Measurements from ENCODE around the gene RYR3.

RYR3 gene

DNA sequence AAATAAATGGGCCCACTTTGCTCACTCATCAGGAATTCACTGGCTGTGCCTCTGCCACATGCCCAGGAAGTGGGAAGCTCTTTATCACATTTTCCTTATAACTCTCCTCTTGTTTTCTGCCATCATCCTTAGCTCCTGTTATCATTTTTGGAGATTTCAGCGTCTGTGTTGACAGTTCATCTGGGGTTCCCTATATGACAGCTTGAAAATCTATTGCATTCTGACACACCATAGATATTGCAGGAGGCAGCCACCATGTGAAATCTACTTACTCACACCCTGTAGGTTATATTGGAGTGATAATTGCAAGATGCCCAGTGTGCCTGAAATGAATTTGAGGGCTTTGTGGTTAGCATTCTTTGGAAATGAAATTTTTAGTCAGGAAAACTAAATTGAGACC lies 132.9 kb downstream of the RYR3 start:
- FAIRE-seq (no peak), DNase-seq (ENCODE audit: insufficient read length, low spot score) (no peak)

DNA sequence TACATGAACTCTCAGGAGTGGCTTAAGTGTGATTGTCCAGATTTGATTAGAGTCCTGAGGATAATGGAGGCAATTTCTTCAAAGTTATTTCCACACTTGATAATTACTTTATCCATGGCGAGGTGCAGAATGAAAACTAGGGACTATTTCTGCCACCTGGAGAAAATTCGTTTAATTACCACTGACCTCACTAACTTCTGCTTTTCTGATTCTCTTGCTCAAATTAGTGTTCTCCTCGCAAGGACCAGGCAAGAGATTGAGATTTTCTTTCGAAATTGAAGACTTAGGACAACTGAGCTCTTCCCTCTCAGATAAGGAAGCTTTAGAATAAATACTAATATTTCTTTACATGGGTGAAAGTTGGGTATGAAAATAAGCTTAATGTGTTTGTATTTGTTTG lies 135.2 kb downstream of the RYR3 start:
- DNase-seq (ENCODE audit: insufficient read length, low spot score) (no peak), FAIRE-seq (no peak)

DNA sequence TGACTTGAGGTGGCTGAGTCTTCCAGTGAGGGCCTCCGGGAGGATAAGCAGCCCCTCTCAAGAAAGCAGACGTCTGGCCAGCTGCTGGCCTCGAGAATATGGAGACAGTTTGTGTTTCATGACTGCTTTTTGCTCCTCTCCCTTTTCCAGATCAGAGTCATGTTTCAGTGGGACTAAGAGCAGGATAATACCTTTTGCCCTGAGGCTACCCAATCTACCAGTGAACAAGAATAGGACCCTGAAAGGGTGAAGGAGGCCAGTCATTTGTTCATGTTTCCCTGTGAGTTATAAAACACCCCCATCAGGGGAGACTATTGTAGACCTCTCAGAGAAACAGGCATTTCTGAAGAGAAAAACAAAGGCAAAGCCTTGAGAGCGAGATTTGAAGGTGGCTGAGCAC lies 137.4 kb downstream of the RYR3 start:
- DNase-seq (ENCODE audit: insufficient read length, low spot score) = no peak
- no peak for FAIRE-seq

DNA sequence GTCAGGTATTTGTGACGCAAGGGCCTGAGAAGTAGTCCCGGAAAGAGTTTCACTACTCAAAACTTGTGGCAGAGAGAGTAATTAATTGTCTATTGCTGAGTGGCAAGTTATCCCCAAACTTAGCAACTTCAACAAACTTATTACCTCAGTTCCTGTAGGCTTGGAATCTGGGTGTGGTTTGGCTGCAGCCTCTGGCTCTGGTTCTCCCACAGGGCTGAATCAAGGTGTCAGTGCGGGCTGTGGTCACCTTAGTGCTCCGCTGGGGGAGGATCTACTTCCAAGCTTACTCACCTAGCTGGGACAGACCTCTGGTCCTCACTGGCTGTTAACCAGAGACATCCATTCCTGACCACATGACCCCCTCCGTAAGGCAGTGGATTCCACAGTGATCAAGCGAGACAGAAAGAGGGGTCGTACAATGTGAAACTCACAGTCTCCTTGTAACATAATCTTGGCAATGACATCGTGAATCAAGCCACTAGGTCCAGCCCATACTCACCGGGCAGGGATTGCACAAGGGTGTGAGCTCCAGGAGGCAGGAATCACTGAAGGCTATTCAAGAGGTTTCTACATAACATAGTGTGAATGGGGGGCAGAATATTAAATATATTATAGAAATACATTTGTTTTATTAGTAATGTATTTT lies 138.3 kb downstream of the RYR3 start:
- DNase-seq (ENCODE audit: insufficient read length, low spot score) = no peak
- no peak for FAIRE-seq

DNA sequence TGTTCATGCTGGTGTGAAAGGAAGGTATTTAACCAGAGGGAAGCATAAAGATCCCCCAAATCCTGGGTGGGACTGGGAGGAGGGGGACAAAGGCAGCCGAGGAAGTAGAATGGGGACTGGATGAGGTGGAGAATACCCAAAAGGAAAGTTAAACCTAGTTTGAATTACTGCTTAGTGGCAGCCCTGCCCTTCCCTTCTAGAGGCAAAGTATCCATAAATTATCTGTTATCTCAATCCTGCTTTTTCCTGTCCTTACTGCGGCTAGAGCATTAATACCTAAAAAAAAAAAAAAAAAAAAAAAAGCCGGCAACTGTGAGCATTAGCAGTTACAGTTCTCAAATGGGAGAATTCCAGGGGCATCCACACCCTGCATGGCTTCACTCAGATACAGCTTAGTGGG lies 139.0 kb downstream of the RYR3 start:
- no peak for FAIRE-seq
- no peak for DNase-seq (ENCODE audit: insufficient read length, low spot score)

DNA sequence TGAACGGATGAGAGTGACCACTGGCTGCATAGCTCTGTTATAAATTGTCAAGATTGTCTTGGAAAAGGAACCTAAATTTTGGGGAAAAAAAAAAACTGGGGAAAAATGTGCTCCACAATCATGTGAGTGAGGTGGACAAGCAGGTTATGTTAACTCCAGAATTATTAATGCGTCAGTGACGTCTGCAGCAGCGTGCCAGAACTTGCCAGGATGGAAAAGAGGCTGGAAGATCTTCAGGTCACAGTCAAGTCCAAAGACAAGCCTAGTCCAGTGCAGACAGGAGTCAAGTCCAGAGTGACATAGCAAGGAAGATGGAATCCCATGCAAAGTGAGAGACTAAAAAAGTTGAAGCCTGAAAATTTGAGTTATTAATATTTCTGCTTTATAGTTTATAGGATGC lies 140.6 kb downstream of the RYR3 start:
- no peak for DNase-seq (ENCODE audit: insufficient read length, low spot score)
- FAIRE-seq = no peak

DNA sequence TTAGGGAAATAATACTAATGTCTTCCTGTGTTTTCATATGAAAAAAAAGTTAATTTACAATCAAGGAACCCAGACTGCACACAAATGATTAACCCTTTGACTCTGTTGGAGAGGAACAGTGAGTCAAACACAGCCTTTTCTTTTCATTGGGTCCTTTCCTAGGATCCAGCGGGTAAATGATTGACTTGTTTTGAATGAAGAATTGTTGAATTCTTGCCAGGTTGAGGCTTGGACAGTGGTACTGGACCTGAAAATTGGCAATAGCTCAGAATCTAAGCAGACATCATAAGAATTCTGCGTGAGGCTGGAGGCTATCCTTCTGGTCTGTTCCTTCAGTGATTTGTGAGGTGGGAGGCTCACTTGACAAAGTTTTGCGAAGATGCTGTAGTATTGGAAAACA lies 143.0 kb downstream of the RYR3 start:
- no peak for FAIRE-seq
- DNase-seq (ENCODE audit: insufficient read length, low spot score) = no peak

DNA sequence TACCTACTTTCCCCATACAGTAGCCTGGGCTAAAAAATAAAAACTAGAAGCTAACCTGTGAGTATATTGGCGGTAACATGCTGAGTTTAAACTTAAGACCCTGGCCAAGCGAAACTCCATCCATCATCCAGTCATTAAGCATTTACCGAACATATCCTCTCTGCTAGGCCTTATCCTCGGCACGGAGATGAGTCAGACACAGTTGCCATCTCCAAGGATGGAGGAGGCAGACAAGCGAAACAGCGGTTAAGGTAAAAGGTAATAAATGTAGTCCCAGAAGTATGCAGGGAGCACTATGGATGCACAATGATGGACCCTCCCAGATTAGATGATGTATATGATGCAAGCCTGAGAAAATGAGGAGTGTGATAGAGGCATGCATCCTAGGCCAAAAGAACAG lies 143.6 kb downstream of the RYR3 start:
- no peak for DNase-seq (ENCODE audit: insufficient read length, low spot score)
- FAIRE-seq = no peak

DNA sequence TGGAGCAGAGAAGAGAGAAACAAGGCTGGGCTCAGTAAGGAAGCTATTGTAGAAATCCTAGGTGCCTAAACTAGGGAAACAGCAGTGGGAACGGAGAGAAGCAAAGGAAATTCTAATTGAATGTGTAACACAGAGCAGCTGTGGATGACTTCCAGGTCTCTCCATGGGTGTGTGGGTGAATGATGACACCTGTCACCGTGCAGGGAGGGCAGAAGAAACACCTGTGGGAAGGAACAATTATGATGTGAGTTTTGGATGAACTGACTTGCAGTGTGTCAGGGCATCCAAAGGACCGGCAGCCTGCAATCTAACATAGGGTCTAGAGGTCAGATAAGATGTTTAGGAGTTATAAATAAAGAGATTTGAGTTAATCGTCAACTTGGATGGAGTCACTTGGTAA lies 144.2 kb downstream of the RYR3 start:
- no peak for FAIRE-seq
- DNase-seq (ENCODE audit: insufficient read length, low spot score) = no peak

DNA sequence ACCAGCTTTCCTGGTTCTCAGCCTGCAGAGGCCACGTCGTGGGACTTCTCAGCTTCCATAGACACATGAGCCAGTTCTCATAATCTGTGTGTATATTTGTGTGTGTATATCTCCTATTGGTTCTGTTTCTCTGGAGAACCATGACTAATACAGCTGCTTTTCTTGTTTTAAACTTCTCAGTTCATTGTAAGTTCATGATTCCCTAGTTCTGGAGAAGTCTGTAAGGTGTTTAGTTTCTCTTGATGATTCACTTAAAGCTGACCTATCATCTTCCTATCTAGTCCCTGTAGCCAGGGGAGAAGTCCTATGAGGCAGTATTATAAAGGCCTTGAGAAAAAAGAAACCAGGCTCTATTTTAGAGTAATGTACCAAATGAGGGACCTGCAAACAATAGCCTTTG lies 147.7 kb downstream of the RYR3 start:
- no peak for FAIRE-seq
- DNase-seq (ENCODE audit: insufficient read length, low spot score) = no peak

DNA sequence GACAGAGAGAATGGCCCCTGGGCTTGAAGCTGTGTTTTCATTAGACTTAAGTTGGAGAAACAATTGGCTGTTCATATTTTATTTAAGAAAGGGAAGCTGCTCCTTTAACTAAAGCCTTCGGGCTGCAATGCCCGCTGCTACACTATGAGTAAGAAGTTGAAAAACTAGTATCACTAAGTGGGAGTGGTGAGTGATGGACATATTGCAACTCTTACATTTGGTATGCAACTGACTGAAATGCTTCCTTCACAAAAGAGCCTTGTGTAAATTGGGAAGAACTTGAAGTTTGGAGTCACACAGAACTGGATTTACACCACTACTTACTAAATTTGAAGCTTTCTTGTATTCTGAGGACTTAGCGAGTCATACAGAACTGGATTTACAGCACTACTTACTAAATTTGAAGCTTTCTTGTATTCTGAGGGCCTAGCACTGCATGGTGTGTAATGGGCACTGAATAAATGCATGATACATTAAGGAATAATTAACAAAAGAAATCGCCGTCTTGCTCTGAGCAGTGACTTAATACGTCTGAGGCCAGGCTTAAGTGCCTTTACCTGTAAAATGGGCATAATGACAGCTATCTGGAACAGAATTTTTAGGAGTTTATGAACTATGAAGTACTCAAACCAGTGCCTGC lies 149.5 kb downstream of the RYR3 start:
- FAIRE-seq (no peak), DNase-seq (ENCODE audit: insufficient read length, low spot score) (no peak)

DNA sequence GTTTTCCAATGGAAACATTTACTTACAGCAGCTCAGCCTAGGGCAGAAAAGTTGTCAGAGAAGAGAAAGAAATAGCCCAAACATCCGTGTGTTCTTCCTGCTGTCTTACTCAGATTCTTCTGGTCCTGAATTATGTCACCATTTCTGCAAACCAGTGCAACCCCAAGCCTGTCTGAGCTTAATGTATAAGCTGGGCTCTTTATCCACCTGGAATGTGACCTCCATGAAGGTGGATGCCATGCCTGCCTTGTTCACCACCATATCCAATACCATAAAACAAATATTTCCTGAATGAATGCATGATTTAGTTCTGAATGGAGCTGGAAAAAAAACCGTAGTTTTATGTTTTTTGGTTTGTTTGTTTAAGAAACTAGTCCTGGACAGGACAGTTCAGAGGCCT lies 150.9 kb downstream of the RYR3 start:
- FAIRE-seq = no peak
- no peak for DNase-seq (ENCODE audit: insufficient read length, low spot score)

DNA sequence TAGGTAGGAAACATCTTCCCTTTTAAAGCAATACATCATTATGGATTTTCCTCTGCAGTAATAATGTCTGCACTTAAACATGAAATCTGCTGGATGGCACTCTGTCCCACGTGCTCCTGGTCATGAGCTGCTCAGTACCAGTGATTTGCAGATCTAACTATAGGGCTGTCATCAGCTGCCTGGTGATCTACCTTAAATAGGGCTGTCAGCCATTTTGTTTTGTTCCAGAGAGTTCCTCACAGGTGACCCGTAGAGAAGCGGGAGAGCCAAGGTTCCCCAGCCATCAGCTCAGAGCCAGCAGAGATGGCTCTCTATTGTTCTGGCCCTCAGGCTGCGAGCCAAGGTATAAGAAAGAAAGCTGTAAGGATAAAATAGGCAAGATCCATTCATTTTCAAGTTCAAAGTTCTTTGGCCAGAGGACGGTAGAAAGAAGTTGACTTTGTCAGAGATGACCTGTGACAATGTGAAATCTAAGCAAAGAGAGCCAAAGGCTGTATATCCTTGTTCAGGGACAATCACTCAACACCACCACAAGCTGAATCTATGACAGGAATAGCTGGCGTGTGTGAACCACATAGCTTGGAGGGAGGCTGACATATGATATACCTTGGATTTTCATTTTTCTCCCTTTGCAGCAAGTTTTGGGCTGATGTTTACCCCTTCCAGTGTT lies 156.5 kb downstream of the RYR3 start:
- DNase-seq (ENCODE audit: insufficient read length, low spot score) (no peak), FAIRE-seq (no peak)

DNA sequence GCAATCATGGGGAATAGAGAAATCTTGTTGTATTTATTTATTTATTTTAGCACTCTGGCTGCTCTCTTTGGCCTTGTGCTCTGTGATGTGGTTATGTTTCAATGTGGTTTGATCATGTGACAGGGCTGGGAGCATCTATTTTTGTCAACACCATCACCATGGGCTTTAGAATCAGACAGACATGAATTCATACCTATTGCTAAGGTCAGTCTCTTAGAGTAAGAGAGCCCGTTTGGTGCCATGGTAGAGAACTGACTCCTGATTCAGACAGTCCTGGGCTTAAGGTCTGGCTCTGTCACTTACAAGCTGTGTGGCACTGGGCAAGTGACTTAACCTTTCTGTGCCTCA lies 157.0 kb downstream of the RYR3 start:
- DNase-seq (ENCODE audit: insufficient read length, low spot score) (no peak), FAIRE-seq (no peak)

DNA sequence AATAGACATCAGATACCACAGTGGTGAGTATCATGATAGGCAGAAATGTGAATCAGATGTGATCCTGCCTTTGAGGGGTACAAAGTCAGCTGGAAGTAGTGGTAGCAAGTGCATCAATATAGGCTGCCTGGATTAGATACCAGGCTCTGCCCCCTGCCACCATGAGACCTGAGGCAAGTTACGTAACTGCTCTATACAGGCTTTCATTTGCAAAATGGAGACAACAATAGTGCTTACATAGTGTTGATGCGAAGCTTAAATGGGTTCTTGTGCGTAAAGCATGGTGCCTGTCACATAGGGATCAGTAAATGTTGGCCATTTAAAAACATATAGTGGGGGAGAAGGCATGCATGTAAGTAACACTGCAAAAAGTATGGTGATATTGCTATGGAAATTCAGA lies 158.0 kb downstream of the RYR3 start:
- no peak for FAIRE-seq
- DNase-seq (ENCODE audit: insufficient read length, low spot score) = no peak

DNA sequence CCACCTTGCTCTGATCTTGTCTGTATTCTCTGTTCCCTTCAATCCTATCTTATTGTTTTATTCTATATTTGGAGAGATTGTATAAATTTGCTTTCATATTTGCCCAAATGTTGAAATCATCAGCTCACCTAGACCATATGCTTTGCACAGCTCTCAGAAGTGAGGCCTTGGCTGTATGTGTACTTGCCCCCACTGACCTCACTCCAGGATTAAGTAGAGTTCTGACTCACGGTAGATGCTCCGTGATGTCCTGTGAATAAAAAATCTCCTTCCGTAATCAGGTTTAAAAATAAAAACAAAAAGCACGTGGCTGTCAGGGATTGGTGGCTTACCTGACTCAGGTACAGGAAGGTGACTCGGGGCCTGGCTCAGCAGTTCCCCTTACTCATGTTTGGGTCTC lies 162.2 kb downstream of the RYR3 start:
- no peak for FAIRE-seq
- DNase-seq (ENCODE audit: insufficient read length, low spot score) = no peak

DNA sequence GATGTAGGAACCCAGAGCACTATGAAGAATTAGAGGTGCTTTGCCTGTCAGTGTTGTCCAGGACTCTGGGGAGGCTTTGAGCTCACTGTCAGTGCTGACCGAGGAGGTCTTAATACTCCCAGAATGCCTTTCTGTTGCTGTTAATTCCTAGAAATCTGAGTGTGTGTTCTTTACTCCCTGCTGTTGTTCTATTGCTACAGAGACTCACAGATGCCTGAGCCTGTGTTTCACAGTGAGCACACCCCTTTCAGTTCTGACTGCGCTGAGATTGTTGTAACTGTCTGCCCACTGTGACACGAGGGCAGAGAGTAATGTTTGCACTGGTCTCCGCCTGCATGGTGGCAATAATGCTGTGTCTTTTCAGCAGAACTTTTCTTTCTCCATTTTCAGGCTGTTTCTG lies 162.9 kb downstream of the RYR3 start:
- FAIRE-seq (no peak), DNase-seq (ENCODE audit: insufficient read length, low spot score) (no peak)

DNA sequence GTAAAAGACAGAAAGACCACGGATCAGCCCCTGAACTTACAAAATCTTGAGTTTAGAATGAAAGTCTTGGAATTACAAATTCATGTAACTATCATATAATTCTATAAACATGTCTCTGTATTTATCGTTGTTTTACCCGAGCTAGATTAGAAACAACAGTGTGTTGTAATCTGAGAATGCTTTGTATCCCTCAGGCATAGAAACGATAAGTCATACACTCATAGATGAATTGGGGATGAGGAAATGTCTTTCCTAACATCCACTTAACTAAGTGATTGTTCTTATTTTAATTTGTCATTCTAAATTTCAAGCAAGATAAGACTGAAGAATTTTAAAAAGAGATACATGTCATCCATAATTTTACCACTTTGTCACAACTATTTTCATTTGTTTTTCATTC lies 165.3 kb downstream of the RYR3 start:
- DNase-seq (ENCODE audit: insufficient read length, low spot score) = no peak
- FAIRE-seq = no peak

DNA sequence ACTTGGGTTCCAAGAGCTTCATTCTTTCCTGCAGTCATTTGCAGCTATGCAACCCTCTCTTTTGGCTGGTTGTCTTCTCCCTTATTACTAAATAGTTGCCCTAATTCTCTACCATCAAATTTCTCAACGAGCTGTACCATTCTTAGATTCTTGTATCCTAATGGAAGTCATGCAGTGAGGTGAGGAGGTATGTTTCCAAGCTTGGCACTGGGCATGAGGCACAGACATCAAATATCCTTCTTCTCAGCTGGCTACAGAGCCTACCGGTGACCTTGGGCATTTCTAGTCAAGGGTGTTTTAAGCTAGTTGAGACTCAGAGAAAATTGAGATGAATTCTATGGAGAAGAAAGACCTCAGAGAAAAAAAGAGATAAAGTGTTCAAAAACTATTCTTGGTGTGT lies 166.1 kb downstream of the RYR3 start:
- no peak for FAIRE-seq
- no peak for DNase-seq (ENCODE audit: insufficient read length, low spot score)

DNA sequence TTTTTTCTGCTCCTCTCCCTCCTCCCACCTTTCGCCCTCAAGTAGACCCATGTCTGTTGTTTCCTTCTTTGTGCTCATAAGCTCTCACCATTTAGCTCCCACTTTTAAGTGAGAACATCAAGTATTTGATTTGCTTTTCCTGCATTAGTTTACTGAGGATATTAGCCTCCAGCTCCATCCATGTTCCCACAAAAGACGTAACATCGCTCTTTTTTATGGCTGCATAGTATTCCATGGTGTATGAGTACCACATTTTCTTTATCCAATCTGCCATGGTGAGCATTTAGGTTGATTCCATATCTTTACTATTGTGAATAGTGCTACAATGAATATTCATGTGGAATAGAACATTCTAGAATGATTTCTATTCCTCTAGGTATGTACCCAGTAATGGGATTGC lies 178.6 kb downstream of the RYR3 start:
- DNase-seq (ENCODE audit: insufficient read length, low spot score) (no peak), FAIRE-seq (no peak)

DNA sequence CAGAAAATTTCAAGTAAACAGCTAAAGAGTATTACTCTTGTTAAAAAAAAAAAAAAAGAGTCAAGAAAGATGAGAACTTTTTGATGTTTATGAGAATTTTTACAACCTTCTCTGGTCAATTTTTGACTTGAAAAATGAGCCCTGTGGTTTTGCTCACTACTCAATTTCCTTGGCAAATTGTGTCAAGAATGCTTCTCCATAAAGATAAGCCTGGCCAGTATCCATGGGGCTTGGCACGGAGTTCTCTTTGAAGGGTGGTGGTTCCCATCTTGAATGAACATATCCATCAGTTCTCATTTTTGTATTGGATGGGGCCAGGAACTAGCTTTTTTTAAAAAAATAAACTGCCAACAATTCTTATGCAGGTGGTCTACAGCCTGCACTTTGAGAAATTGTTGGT lies 179.9 kb downstream of the RYR3 start:
- FAIRE-seq = no peak
- no peak for DNase-seq (ENCODE audit: insufficient read length, low spot score)

DNA sequence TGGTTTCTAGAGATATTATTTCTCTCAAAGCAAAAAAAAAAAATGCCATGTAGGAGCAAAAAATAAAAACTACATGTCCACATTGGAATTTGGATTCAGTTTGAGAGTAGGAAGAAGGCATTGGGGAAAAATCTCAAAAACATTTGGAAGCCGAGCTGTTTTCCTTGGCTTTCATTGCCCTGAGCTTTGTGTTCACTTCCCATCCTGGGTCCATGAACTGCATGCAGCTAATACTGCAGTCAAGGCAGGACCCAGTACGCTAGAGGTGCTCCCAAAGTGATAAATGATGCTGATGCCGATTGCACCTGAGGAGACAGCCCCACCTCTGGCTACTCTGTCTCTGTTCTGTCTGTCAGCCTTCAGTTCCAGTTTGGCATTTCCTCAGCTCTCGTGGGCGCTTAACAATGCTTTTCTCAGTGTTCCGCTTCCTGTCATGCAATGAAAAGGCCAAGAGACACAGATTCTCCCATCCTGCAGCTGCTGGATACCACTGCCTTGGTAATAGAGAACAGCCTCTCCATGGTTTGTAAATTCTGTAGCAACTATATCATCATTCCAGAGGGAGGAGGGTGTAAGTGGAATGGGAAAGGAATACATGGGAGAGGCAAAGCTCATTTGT lies 181.8 kb downstream of the RYR3 start:
- DNase-seq (ENCODE audit: insufficient read length, low spot score) (no peak), FAIRE-seq (no peak)
